Loucy (cell line): ENCODE results near the gene WDR6.

Experiments used
- EZH2phosphoT487 ChIP-seq: fragments of 200-600 bp; IDR thresholded peaks from 2 replicates; pipeline ENCODE4 v1.6.1; 2018; ENCODE audit warnings: antibody characterized with exemption, mild to moderate bottlenecking, moderate library complexity, borderline replicate concordance
- TF ChIP-seq, protein P1 (sequence below): fragments of 200-600 bp; sonication (generic); conservative IDR thresholded peaks from 2 replicates; pipeline ENCODE4 v1.5.1; 2014; ENCODE audit warnings: mild to moderate bottlenecking, antibody characterized with exemption, low read length

GRCh38 chr3:49018707-49019006 is 11.5 kb downstream of the WDR6 start:
- TF ChIP-seq, protein P1, sequence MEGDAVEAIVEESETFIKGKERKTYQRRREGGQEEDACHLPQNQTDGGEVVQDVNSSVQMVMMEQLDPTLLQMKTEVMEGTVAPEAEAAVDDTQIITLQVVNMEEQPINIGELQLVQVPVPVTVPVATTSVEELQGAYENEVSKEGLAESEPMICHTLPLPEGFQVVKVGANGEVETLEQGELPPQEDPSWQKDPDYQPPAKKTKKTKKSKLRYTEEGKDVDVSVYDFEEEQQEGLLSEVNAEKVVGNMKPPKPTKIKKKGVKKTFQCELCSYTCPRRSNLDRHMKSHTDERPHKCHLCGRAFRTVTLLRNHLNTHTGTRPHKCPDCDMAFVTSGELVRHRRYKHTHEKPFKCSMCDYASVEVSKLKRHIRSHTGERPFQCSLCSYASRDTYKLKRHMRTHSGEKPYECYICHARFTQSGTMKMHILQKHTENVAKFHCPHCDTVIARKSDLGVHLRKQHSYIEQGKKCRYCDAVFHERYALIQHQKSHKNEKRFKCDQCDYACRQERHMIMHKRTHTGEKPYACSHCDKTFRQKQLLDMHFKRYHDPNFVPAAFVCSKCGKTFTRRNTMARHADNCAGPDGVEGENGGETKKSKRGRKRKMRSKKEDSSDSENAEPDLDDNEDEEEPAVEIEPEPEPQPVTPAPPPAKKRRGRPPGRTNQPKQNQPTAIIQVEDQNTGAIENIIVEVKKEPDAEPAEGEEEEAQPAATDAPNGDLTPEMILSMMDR, result no peak
- TF ChIP-seq EZH2phosphoT487, result no peak
